ENCODE results near the gene ADGRG6.

ADGRG6 gene

GRCh38 chr6:142292166-142292924, 9.5 kb upstream of the ADGRG6 start:
- DNase-seq: no peak

DNA sequence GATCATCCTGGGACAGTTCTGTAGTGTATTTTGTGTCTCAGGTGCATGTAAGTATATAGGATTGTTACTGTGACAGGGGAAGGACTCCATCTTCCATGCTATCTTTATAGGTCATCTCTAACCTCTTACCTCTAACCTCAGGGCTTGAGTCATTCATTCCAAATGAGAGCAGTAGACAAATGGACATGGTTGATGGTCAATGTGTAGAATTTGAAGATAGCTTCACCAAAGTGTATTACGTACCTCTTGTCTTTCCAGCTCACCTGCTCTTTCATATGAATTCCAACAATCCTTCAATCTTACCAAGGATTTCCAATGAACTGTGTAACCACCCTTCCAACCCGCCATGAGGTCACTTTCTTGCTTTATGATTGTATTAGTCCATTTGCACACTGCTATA, 8.7 kb upstream of the ADGRG6 start:
- DNase-seq: no peak

DNA sequence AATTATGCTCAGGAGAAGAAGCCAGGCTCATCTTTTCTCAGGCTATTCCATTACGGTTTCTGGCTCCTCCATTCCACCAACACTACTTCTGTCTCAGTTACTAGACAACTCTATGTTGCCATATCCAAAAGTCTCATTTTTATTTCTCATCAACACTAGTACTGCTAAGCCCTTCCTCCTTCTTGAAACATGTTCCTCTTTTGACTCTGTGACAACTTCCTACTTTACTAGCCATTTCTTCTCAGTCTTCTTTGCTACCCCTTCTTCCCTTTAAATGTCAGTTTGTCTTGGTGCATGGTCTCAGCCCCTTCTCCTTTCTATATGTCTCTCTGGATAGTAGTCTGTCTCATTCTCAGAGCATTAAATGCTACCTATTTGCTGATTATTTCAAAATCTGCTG, 7.1 kb upstream of the ADGRG6 start:
- DNase-seq: no peak

- no peak for DNase-seq
These were observed 4.7 kb upstream of the ADGRG6 start for GRCh38 chr6:142296975-142297604.

- DNase-seq: no peak
These were observed 4.2 kb upstream of the ADGRG6 start for GRCh38 chr6:142297605-142297995.

DNA sequence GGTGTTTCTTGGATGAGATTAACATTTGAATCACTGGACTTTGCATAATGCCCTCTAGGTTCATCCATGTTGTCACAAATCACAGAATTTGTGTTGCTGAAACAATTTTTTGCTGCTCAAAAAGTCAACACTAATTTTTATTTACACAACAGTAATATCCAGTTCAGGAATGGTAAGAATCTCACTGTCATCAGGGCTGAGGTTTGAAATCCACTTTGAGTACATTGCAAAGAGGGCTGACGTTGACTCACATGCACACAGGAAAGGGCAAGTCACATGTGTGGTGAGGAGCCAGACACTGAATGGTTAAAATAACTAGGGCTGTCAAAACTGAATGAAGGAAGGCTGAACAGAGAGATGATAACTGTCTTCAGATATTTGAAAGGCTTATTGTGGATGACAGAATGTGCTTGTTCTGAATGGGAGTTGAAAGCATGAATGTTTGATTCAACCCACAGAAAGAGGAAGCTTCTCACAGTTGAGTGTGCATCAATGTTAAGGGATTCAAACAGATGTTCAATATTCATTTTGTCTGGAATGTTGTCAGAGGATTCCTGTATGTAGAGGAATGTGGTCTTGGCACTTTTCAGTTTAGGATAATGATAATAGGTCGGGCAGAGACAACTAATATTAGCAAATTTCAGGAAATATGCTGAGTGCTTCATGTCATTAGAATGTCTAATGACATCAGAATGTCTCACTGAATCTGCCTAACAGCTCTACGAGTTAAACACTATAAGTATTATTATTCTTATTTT, 3.6 kb upstream of the ADGRG6 start:
- DNase-seq: no peak

- DNase-seq: no peak
These were observed 1.5 kb upstream of the ADGRG6 start for GRCh38 chr6:142300302-142300701.

DNA sequence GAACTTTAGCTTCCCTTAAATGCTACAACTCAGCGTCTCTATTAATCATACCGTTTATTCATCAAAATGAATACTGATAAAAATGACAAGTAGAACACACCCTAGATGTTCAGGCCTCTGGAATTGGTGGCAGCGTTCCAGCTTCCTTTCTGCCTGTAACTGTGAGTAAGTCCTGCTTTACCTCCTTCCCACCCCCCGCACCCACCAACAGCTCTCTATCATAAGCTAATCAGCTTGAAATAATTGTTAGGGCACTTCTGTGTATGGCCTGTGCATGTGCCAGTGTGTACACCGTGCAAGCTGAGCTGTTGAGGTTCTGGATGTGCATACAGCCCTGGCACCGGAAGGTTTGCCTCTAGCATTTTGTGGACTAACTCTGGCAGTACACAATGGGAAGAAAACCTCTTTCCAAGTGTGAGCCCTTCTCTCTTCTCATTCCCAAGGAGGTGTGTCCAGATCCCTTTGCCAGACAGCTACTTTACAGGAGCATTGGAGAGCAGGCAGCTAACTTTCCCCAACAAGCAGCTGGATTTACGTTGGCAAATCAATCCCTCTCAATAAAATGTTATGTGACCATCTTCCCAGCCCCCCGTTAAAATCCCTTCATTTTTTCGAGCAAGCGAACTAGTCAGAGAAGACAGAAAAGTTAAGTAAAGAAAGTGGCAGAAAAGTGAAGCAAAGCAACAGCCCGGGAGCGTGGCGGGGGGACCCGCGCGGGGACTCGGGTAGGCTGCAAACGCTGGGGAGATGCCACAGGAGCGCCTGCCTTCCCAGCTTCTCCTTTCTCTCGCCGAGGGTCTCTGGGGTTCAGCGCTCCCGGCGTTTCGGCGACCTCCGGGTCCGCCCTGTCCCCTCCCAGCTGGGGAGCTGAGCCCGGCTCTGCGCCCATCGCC, 803 bp upstream of the ADGRG6 start:
- peak; percentile 14 for DNase-seq

- DNase-seq: no peak
These were observed 791 bp downstream of the ADGRG6 start for GRCh38 chr6:142302421-142303175.

GRCh38 chr6:142303176-142303533, 1.3 kb downstream of the ADGRG6 start:
- DNase-seq: no peak

DNA sequence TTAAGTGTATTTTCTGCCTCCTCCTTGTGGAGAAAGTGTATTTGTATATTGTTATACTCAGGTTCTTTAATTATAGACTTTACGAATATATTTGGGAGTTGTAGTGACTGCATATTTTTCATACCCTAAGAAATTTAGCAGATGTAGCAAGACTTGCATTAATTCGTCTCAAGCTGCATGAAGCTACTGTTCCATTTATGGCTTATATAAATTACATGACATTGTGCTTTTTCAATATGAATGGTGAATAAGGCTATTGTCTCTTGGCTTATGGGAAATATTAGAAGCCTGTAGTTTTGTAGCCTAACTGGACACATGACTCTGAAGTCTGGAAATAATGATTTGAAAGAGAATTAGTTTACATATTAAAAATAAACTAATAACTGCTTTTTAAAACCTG, 2.4 kb downstream of the ADGRG6 start:
- DNase-seq: no peak

DNA sequence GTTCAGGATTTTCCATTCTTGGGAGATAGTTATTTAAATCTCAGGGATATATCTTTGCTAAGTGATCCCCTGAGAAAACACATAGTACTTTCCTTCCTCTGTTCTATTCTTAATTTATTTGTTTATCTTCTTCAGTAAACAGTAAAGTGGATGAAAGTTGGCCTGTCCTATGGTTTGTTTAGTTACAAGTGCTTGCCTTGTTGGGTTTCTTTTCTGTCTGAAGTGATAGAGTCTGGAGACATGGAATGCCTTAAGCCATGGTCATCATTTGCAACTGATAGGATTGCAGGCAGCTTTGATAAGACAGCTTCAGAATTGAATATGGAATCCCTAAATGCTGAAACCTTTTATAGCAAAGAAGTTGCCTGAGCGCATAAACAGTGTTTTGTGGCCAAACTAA, 4.9 kb downstream of the ADGRG6 start:
- DNase-seq: no peak

- DNase-seq: no peak
These were observed 6.3 kb downstream of the ADGRG6 start for GRCh38 chr6:142307963-142308748.

GRCh38 chr6:142309426-142309825, 7.6 kb downstream of the ADGRG6 start:
- DNase-seq: no peak

GRCh38 chr6:142313284-142313683, 11.5 kb downstream of the ADGRG6 start:
- DNase-seq: no peak

- DNase-seq: no peak
These were observed 15.1 kb downstream of the ADGRG6 start for GRCh38 chr6:142316791-142317368.

- DNase-seq: no peak
These were observed 16.9 kb downstream of the ADGRG6 start for GRCh38 chr6:142318714-142319113.

GRCh38 chr6:142320366-142320765, 18.6 kb downstream of the ADGRG6 start:
- no peak for DNase-seq

GRCh38 chr6:142321451-142321850, 19.6 kb downstream of the ADGRG6 start:
- no peak for DNase-seq

- DNase-seq: no peak
These were observed 20.3 kb downstream of the ADGRG6 start for GRCh38 chr6:142322066-142322465.
